Neural progenitor cell (in vitro differentiated cells): Measurements from ENCODE around the gene RPTOR. TPM values are rescaled to one million over a fixed set of nuclear protein-coding genes. Genes with fewer than 3 reads are reported as not detected.
A peak's percentile ranks its signal among the peaks of the same experiment; 100 is the strongest.

Source experiments
- DNase-seq: peaks from one replicate; pipeline ENCODE4 v3.0.0-alpha.2; 2016; ENCODE audit warnings: low spot score
- H2AFZ ChIP-seq: fragments of 200-600 bp; sonication (generic); replicated peaks from 2 replicates; pipeline ENCODE4 v1.6.1; 2016; ENCODE audit warnings: antibody characterized with exemption
- H3F3A ChIP-seq: fragments of 200-600 bp; sonication (generic); 2 replicates; pipeline ENCODE4 v1.6.1; 2016; ENCODE audit warnings: antibody characterized with exemption, low read depth
- H3K27ac ChIP-seq: fragments of 200-600 bp; sonication (generic); 2 replicates; pipeline ENCODE4 v1.5.1; 2016; ENCODE audit warnings: mild to moderate bottlenecking
- H3K27me3 ChIP-seq: fragments of 200-600 bp; sonication (generic); 2 replicates; pipeline ENCODE4 v1.6.1; 2016; ENCODE audit warnings: mild to moderate bottlenecking, moderate library complexity
- H3K36me3 ChIP-seq: fragments of 200-600 bp; sonication (generic); 2 replicates; pipeline ENCODE4 v1.5.1; 2016
- H3K4me1 ChIP-seq: fragments of 200-600 bp; sonication (generic); 2 replicates; pipeline ENCODE4 v1.6.1; 2016; ENCODE audit warnings: mixed run types
- H3K4me2 ChIP-seq: fragments of 200-600 bp; sonication (generic); 2 replicates; pipeline ENCODE4 v1.6.1; 2016
- H3K4me3 ChIP-seq: fragments of 200-600 bp; sonication (generic); 2 replicates; pipeline ENCODE4 v1.5.1; 2016
- H3K79me2 ChIP-seq: fragments of 200-600 bp; sonication (generic); 2 replicates; pipeline ENCODE4 v1.6.1; 2016; ENCODE audit warnings: low read depth
- H3K9ac ChIP-seq: fragments of 200-600 bp; sonication (generic); 2 replicates; pipeline ENCODE4 v1.6.1; 2016
- H3K9me3 ChIP-seq: fragments of 200-600 bp; sonication (generic); 2 replicates; pipeline ENCODE4 v1.5.1; 2016; ENCODE audit warnings: low read depth
- H4K20me1 ChIP-seq: fragments of 200-600 bp; sonication (generic); 2 replicates; pipeline ENCODE4 v1.6.1; 2016; ENCODE audit warnings: low read depth
- H3K27ac Mint-ChIP-seq: 3 replicates; pipeline ENCODE4 v1.8.0; 2021; ENCODE audit warnings: mixed read lengths
- H3K27me3 Mint-ChIP-seq: 2 replicates; pipeline ENCODE4 v1.8.0; 2022; ENCODE audit warnings: low read depth, mild to moderate bottlenecking, inconsistent platforms, moderate library complexity, mixed read lengths; ENCODE audit not compliant: insufficient read depth
- H3K36me3 Mint-ChIP-seq: 3 replicates; pipeline ENCODE4 v1.8.0; 2021; ENCODE audit warnings: mixed read lengths
- H3K4me1 Mint-ChIP-seq: 3 replicates; pipeline ENCODE4 v1.8.0; 2021; ENCODE audit warnings: mixed read lengths
- H3K4me3 Mint-ChIP-seq: 3 replicates; pipeline ENCODE4 v1.8.0; 2021; ENCODE audit warnings: mild to moderate bottlenecking, moderate library complexity, mixed read lengths
- H3K9me3 Mint-ChIP-seq: 3 replicates; pipeline ENCODE4 v1.8.0; 2020; ENCODE audit warnings: mixed read lengths
- CTCF ChIP-seq: fragments of 200-600 bp; sonication (generic); IDR thresholded peaks from 2 replicates; pipeline ENCODE4 v1.5.1; 2017; ENCODE audit warnings: antibody characterized with exemption, mild to moderate bottlenecking
- EZH2 ChIP-seq: fragments of 200-600 bp; sonication (generic); IDR thresholded peaks from 2 replicates; pipeline ENCODE4 v1.6.1; 2017; ENCODE audit warnings: antibody characterized with exemption, mild to moderate bottlenecking, moderate library complexity
- EZH2phosphoT487 ChIP-seq: fragments of 200-600 bp; sonication (generic); IDR thresholded peaks from 2 replicates; pipeline ENCODE4 v1.6.1; 2017; ENCODE audit warnings: antibody characterized with exemption
- total RNA-seq: library from RNA; depleted of rRNA; stranded (reverse); fragments of >200 nt; gene quantifications from 2 replicates; pipeline ENCODE4 v1.2.3, GENCODE V29; 2015; ENCODE audit warnings: low replicate concordance

RPTOR gene
- total RNA-seq, 1 donor from 2014 or later: 7.4 TPM

GRCh38 chr17:80701730-80702129 lies 157.1 kb downstream of the RPTOR start:
- H3K4me3 Mint-ChIP-seq: no peak overlapping the region
- Histone ChIP-seq H3K27ac (no peak overlapping the region), H2AFZ (no peak overlapping the region), H3K79me2 (peaks cover 13% of the 10 kb centered on the region), H3F3A (peaks cover 4% of the 10 kb centered on the region), H3K9ac (no peak overlapping the region), H3K27me3 (no peaks in the 10 kb centered on the region), H3K4me2 (no peak overlapping the region), H3K4me1 (peaks cover 29% of the 10 kb centered on the region), H3K36me3 (no peaks in the 10 kb centered on the region), H3K9me3 (no peaks in the 10 kb centered on the region), H3K4me3 (no peak overlapping the region), H4K20me1 (peaks cover 8% of the 10 kb centered on the region)
- peaks cover 59% of the 10 kb centered on the region for H3K4me1 Mint-ChIP-seq
- TF ChIP-seq CTCF (no peak), EZH2phosphoT487 (no peak), EZH2 (no peak)
- H3K27me3 Mint-ChIP-seq: peaks cover 3% of the 10 kb centered on the region
- H3K27ac Mint-ChIP-seq: no peak overlapping the region
- H3K36me3 Mint-ChIP-seq: peaks cover 10% of the 10 kb centered on the region
- no peak for DNase-seq
- H3K9me3 Mint-ChIP-seq: peaks cover 9% of the 10 kb centered on the region

- peaks cover 10% of the 10 kb centered on the region for H3K36me3 Mint-ChIP-seq
- TF ChIP-seq EZH2: no peak
- TF ChIP-seq EZH2phosphoT487: no peak
- no peak for TF ChIP-seq CTCF
- Histone ChIP-seq H3K27me3 (no peaks in the 10 kb centered on the region), H3F3A (peaks cover 4% of the 10 kb centered on the region), H3K79me2 (peaks cover 13% of the 10 kb centered on the region), H3K27ac (no peak overlapping the region), H2AFZ (no peak overlapping the region), H3K4me1 (peaks cover 26% of the 10 kb centered on the region), H3K9me3 (no peaks in the 10 kb centered on the region), H3K4me3 (no peak overlapping the region), H3K36me3 (no peaks in the 10 kb centered on the region), H3K4me2 (no peak overlapping the region), H3K9ac (no peak overlapping the region), H4K20me1 (peaks cover 8% of the 10 kb centered on the region)
- DNase-seq: no peak
- peak overlapping the region; percentile 14 for H3K27ac Mint-ChIP-seq
- H3K9me3 Mint-ChIP-seq: peaks cover 9% of the 10 kb centered on the region
- no peak overlapping the region for H3K4me3 Mint-ChIP-seq
- peaks cover 5% of the 10 kb centered on the region for H3K27me3 Mint-ChIP-seq
- H3K4me1 Mint-ChIP-seq: peaks cover 58% of the 10 kb centered on the region
Observed at GRCh38 chr17:80702315-80703141, 157.9 kb downstream of the RPTOR start.

GRCh38 chr17:80703142-80703478 lies 158.5 kb downstream of the RPTOR start:
- Histone ChIP-seq H4K20me1 (peaks cover 8% of the 10 kb centered on the region), H3K79me2 (peaks cover 13% of the 10 kb centered on the region), H3K27ac (no peak overlapping the region)

More at GRCh38 chr17:80703142-80703478, 158.5 kb downstream of the RPTOR start:
- H3K27ac Mint-ChIP-seq: no peak overlapping the region
- Histone ChIP-seq H3K4me3 (no peak overlapping the region), H2AFZ (no peak overlapping the region), H3K36me3 (no peaks in the 10 kb centered on the region), H3K27me3 (no peaks in the 10 kb centered on the region), H3K9ac (no peak overlapping the region), H3K4me1 (peaks cover 23% of the 10 kb centered on the region), H3K4me2 (no peak overlapping the region), H3F3A (peaks cover 4% of the 10 kb centered on the region), H3K9me3 (no peaks in the 10 kb centered on the region)
- peaks cover 9% of the 10 kb centered on the region for H3K9me3 Mint-ChIP-seq
- TF ChIP-seq CTCF: no peak
- TF ChIP-seq EZH2phosphoT487: no peak
- no peak for TF ChIP-seq EZH2
- H3K36me3 Mint-ChIP-seq: peaks cover 6% of the 10 kb centered on the region
- no peak overlapping the region for H3K4me3 Mint-ChIP-seq
- peaks cover 5% of the 10 kb centered on the region for H3K27me3 Mint-ChIP-seq
- peaks cover 54% of the 10 kb centered on the region for H3K4me1 Mint-ChIP-seq
- DNase-seq: no peak
